Activated T-cell treated with anti-CD3 and anti-CD28 coated beads for 4 hours (primary cell): Measurements from ENCODE around the gene SPC25.
"Not testable (repeated sequence)": the region's sequence is repeated elsewhere in the genome, so short reads cannot be mapped to it uniquely, and the experiment has no call there.

ENCODE experiments used
- DNase-seq: peaks from one replicate; pipeline ENCODE4 v3.0.0-alpha.2; 2020

Gene SPC25

DNA sequence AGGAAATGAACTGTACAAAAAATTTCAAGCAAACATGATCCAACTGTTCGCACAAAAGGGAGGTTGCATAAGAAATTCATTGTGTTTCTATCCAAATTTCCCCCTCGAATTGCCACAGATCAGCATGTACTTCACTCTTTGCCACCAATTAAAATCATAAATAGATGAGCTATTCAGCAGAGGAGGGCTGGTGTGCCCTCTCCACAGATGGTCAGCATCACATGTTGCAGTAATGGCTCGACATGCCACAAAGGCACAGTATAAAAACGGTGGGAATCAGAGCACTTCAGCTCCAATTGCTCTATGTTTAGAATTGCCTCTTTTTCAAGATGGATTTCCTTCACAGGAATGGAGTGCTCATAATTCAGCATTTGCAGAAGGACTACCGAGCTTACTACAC is 10.8 kb upstream of the SPC25 start, which contains the start of gene G6PC2:
Gene G6PC2 (plus strand): TSS at position 289 of the 400 bp plus-strand sequence. CDS start 41 bp downstream, at position 330.
- DNase-seq: no peak

DNA sequence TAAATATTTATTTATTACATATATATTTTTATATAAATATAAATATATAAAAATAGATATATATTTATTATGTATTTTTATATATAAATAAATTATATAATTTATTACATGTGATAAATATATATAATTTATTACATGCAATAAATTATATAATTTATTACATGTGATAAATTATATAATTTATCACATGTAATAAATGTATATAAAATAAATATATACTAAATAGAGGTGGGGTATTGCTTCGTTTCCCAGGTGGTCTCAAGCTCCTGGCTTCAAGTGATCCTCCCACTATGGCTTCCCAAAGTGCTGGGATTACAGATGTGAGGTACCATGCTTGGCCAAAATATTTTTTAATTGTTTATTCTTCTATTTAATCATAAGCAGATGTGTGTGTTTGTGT is 7.2 kb upstream of the SPC25 start:
- DNase-seq: no peak

DNA sequence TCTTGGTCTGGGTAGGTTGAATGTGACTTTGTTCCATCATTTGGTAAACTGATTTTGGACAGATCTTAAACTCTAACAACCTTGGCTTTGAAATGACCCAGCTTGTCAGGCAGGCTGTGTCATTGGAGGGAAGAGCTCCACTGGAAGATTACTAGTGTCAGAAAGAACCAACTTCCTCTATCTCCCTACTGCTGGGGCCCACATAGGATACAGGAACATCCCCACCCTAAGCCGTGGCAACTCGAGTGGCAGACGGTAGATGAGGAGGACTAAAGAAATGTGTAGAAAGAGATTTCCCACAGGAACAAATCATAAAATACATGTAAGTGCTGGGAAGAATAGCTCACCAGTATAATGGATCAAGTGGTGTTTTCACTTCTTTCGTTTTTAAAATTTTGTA is 6.6 kb upstream of the SPC25 start:
- no peak for DNase-seq

DNA sequence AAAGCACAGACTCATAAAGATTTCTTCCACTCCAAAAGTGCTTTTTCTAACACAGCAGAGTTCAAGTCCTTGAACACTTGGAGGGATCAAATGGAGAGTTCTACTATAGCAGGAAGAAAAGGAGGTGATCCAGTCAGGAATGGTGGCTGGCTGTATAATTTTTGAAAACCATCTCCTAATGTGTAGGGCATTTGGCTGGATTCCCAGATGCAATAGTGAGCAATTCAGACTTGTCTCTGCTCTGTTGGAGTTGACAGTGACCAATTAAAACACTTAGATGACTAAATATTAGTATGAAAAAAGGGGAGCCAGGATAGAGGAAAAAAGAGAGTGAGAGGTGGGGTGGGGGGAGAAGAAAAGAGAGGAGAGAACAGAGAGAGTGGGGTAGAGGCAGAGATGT is 5.5 kb upstream of the SPC25 start:
- no peak for DNase-seq

DNA sequence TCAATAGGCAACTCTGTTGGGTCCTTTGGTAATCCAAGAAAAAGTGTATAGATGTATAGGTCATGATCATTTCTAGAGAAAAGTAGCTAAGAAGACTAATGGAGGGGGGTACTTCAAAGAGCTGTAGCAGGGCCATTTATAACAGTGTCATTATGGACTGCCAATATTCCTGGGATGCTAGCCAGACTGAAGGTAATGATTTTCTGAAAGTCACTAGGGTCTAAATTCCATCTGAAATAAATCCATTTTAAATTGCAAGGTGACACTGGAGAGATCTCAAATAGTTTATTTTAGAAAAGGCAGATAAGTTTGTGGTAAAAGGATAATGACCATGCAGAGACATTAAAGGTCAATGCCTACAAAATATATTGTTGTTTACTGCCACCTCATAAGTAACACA is 4.5 kb upstream of the SPC25 start:
- DNase-seq: no peak

DNA sequence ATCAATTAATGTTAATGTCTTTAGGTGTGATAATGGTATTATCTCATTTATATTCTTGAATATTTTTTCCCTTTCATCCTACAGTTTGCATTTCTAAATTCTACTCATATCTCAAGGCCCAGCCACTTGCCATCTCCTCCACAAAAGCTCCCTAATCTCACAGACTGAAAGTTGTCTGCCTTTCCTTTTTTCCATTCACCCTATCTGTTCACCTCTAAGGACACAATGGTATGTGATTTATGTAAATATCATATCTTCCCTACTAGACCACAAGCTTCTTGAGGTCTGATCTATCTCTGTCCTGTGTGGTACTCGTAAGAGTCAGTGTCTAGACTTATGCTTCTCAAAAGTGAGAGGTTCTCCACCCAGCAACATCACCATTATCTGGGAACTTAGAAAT is 3.9 kb upstream of the SPC25 start:
- DNase-seq: no peak

DNA sequence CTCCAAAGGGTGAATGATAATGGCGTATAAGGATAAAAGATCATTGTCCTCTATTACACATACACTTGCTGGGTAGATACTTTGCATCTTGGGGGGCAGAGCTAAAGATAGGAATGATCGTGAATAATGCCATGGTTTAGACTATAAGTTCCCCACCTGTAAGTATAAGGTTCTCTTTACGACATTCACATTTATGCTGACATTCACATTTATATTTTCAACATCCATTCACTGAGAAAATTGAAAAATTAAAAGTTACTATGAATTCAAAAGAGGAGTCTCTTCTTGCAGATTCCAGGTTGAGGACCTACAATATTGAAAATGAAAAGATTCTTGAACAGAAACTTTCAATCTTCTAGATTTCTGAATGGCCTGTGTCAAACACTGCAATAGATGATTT is 2.1 kb upstream of the SPC25 start:
- no peak for DNase-seq

DNA sequence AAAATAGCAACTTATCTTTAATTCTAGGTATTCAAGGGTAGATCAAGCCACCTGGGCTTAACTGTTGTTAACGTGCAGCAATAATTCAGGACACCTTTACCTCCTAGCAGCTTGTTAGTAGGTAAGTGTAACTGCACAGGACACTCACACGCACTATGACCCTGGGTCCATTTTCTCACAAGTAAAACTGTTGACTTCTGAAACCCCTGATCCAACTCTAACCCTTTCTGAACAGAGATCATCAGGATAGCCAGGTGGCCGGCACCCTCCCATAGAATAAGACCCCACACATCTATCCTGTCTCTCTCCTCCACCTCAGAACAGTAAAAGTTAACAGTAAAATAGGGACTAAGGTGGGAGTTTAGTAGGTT is 610 bp downstream of the SPC25 start:
- no peak for DNase-seq

DNA sequence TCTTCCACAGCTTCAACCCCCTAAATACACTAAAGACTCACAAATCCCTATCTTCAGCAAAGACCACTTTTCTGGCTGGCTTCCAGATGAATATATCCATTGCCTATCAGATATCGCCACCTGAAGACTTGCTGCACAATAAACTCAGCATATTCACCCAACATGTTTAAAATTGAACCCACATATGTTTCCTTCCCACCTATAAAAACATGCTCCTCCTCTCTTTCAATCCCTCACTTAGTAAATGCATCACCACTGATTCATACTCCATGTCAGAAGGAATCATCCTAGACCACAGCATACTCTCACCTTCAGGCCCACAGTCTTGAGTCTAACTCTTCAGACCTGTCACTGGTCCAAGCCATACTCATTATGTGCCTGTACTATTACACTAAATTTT is 5.3 kb downstream of the SPC25 start:
- DNase-seq: no peak

DNA sequence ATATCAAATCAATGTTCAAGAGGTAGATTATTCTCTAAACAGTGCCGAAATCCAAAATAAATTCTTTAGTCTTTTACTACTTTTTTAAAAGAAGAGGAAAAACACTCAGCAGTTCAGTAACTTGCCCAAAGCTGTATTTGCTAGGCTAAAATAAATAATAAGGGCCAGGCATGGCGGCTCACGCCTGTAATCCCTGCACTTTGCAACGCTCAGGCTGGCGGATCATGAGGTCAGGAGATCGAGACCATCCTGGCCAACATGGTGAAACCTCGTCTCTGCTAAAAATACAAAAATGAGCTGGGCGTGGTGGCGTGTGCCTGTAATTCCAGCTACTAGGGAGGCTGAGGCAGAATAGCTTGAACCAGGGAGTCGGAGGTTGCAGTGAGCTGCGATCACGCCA is 8.1 kb downstream of the SPC25 start:
- DNase-seq: not testable (repeated sequence)

DNA sequence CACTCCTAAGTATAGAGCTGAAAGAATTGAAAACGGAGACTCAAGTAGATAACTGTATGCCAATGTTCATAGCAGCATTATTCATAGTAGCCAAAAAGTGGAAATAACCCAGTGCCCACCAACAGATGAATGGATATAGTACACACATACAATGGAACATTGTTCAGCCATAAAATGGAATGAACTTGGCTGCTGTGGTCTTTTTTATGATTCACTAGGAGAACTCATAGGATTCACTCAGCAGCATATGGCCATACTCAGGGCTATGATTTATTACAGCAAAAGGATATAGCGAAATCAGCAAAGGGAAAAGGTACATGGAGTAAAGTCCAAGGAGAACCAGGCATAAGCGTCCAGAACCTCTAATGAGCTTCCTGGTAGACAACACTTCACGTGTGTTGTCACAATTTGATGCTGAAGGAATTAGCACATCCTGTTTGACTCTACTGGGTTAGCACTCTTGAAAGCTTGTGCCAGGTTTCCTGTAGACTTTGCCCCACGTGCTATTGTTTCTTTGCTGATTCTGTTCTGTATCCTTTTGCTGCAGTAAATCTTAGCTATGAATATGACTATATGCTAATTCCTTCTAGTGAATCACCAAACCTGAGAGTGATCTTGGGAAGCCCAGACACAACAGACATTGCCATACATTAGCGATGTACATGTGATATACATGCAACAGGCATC is 15.7 kb downstream of the SPC25 start:
- DNase-seq: no peak

DNA sequence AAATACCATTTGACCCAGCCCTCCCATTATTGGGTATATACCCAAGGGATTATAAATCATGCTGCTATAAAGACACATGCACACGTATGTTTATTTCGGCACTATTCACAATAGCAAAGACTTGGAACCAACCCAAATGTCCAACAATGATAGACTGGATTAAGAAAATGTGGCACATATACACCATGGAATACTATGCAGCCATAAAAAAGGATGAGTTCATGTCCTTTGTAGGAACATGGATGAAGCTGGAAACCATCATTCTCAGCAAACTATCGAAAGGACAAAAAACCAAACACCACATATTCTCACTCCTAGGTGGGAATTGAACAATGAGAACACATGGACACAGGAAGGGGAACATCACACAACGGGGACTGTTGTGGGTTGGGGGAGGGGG is 19.4 kb downstream of the SPC25 start:
- DNase-seq: not testable (repeated sequence)

DNA sequence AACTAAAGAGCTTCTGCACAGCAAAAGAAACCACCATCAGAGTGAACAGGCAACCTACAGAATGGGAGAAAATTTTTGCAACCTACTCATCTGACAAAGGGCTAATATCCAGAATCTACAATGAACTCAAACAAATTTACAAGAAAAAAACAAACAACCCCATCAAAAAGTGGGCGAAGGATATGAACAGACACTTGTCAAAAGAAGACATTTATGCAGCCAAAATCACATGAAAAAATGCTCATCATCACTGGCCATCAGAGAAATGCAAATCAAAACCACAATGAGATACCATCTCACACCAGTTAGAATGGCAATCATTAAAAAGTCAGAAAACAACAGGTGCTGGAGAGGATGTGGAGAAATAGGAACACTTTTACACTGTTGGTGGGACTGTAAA is 19.9 kb downstream of the SPC25 start:
- not testable (repeated sequence) for DNase-seq

DNA sequence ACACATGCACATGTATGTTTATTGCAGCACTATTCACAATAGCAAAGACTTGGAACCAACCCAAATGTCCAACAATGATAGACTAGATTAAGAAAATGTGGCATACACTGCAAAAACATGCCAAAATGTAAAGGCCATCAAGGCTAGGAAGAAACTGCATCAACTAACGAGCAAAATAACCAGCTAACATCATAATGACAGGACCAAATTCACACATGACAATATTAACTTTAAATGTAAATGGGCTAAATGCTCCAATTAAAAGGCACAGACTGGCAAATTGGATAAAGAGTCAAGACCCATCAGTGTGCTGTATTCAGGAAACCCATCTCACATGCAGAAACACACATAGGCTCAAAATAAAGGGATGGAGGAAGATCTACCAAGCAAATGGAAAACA is 23.1 kb downstream of the SPC25 start:
- DNase-seq: not testable (repeated sequence)

DNA sequence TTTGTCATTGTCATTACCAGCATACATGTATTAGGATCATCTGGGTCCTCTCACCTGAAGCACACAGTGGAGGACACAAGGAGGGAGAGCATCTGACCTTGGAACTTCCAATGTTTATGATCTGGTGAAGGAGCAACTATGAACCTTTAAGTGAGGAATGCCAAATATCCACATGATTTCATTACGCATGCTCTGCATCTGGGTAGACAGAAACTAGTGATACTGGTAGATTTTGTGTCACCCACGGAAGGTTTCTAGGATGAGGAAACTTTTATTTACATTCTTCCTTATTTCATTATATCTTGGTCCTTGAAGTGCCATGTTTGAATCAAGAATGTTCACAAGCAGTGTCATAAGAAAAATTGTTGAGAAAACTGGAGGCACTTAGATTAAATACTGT is 32.1 kb downstream of the SPC25 start:
- no peak for DNase-seq

DNA sequence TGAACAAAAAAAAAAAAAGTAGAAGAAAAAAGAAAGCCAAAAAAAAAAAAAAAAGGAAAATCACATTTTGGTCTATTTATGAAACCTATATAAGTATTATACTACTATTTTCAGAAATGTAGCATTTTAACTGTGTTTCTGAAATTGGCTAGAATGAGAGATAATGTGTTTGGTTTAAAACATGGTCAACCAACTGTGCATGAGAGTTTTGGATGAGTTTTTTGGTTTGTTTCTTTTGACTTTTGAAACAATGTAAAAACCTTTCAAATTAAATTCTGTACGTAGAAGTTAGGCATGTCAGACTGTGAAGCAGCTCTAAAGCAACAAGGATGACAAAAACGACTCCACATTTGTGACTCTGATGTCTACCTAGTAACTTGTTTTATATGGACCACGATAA is 34.6 kb downstream of the SPC25 start:
- no peak for DNase-seq

DNA sequence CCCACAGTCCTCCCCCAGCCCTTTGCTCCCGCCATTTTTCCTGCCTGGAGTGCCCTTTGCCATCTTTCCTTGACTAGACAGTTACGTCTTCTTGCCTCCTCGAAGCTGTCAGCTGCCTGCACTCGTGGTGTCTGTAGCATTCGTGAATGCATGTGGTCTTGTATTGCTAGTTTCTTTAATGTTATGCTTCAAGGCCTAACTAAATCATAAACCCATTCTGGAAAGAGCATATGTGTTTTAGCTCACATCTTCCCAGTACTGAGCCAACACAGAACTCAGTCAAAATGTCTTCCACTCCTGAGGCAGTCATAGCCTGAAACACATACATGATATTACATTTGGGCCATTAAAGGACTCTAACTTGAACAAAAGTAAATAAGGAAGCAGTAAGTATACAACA is 35.6 kb downstream of the SPC25 start:
- no peak for DNase-seq

DNA sequence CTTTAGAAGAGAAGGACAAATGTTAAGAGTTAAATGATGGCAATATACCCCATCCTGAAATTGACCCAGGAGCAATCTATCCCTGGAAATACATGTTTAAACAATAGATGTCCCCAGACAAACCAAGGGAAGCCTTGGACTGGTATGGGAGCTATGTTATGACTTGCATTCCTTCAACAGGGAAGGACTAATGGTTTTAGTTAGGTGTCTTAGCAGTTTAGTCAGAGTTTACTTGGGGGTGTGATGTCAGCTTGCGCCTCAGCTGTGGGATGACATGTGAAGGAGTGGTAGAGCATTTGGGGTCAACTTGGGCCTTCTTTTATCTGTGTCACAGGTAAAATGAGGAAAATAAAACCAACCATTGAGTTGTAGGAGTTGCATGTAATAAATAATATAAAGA is 36.8 kb downstream of the SPC25 start:
- no peak for DNase-seq

DNA sequence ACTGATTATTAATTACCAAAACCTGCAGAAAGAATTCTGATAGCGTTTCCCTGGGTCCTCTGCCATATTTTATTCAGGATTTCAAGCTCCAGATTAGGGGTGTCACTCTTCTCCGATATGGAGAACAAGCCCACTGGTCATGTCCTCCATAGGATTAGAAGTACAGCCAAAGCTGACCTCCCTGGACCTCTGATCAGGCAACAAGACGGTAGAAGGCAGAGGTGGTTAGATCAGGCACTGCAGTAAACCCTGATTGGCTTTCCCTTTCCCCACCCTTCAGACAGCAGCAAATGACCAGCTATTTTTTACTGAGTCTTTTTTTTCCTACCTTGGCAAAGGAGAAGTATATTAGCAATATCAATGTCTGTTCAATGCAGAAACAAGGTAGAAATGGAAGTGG is 37.7 kb downstream of the SPC25 start:
- no peak for DNase-seq

DNA sequence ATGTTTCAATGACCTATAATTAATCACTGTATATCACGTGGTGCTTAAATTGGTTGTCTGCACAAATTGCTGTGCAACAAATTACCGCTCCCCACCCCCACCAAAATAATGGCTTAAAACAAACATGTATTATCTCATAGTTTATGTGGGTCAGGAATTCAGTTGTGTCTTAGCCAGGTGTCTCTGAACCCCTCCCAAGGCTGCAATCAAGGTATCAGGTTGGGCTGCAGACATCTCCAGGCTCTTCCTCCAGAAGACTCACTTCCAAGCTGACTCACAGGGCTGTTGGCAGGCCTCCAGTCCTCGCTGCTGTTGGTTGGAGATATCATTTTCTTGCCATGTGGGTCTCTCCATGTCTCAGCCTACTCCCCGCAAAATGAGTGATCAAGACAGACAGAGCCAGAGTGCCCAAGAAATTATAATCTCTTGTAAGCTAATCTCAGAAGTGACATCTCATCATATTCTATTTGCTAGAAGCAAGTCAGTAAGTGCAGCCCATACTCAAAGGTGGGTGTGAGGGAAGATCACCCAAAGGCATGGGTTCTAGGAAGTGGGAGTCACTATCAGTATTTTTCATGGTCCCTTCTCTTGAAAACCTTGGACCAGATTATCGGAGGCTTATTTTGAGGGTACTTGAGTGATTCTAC is 38.4 kb downstream of the SPC25 start:
- DNase-seq: no peak

DNA sequence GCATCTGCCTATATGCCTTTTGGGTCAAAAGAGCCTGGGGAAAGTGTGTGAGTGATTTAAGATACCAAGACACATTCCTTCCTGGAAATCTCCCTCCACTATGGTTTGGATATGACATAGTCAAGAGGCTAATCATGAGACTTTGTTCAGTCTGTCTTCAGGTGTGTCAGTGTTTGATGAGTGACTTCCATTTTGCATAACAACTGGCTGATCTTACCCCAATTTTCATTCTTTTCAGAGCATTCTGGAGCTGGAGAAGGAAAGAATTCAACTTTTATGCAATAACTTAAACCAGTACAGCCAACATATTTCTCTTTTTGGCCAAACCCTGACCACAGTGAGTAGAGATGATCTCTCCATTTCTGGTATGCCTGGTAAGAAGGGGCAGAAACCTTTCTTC is 39.4 kb downstream of the SPC25 start:
- no peak for DNase-seq

DNA sequence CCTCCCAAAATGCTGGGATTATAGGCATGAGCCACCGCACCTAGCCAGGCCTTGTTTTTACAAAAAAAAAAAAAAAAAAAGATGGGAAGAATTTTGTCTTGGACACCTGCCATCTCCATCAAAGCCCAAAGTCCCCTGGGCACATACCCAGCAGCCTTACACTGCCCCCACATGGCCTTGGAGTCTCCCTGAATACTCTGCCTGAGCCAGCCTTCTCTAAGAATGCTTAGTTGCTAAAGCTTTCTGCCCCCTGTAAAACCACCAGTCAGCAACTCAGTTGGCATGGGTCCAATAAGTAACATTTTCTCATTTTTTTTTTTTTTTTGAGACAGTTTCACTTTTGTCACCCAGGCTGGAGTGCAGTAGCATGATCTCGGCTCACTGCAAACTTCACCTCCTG is 40.6 kb downstream of the SPC25 start:
- no peak for DNase-seq

DNA sequence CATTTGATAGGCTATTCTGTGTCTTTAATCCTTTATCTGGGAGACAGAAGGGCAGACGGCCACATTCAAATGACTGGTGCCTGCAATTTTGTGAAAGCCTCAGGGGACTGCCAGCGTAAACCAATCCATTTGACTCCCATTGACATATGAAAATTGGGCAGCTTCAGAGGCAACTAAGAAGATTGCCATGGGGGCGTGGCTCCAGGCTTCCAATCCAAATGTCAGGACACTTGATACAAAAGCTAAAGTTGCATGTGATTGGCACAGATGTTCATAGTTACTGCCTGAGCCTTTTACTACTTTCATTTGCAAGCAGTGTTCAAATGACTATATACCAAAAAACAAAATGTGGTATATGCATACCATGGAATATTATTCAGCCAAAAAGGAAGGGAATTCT is 42.0 kb downstream of the SPC25 start:
- no peak for DNase-seq

DNA sequence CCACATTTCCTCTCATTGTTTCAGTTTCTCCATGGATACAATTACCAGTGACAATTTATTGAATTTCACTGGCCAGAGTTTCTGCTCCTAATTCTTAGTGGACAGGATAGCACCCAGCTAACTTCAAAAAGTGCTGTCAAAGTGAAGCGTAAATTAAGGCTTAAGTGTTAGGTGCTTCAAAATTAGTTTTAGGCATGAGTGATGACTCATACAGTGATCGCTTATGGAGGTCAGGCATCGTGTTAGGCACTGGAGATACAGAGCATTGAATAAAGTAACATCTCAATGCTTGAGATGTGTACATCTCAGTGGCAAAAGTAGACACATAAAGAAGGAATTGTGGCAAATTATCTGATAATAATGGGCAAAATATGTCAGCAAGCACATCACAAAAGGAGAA is 47.0 kb downstream of the SPC25 start:
- DNase-seq: no peak

DNA sequence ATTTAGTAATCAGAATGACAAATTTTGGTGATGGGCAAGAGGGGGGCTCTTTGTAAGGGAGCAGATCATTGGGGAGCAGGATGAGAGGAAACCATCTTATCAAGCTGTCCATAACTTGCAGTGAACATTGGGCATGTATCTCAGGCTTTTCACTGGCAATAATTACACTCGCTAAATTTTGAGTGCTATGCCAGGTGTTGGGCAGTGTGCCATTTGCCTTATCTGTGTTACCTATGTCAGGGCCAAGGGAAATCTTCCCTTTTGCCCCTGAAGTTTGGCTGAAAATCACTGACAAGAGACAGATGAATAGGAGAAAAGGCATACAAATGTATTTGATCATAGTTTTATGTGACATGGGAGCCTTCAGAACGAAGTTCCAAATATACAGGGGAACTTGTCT is 48.8 kb downstream of the SPC25 start:
- no peak for DNase-seq
